Measurements from ENCODE around the gene WDR5.
"Not testable (repeated sequence)": the region's sequence is repeated elsewhere in the genome, so short reads cannot be mapped to it uniquely, and the experiment has no call there.

The WDR5 gene

GRCh38 chr9:134135343-134136117 lies at the start of gene WDR5:
TSS of gene WDR5 (plus strand) at chr9:134136082. CDS start at chr9:134139878, 3,796 bp downstream.
- peaks cover 17% of the 10 kb centered on the region for H3K4me1 ChIP-seq
- no peaks in the 10 kb centered on the region for H3K27me3 ChIP-seq (ENCODE audit: low read depth)
- H3K4me3 ChIP-seq: peak within 1 kb of the TSS; percentile 88
- no peaks in the 10 kb centered on the region for H3K9me3 ChIP-seq
- peak; percentile 82 to 94 for DNase-seq (ENCODE audit: low spot score in 2 of 2)
- in situ Hi-C loops (cut with MboI; ENCODE audit: low sequenced_read_pairs): no loop called here
- H3K36me3 ChIP-seq (replicated peaks): peaks cover 12% of the 10 kb centered on the region

- Histone ChIP-seq H3K4me3 (no peak overlapping the region), H3K27me3 (ENCODE audit: low read depth) (no peaks in the 10 kb centered on the region), H3K36me3 (replicated peaks) (no peaks in the 10 kb centered on the region), H3K4me1 (peaks cover 5% of the 10 kb centered on the region), H3K9me3 (peaks cover 6% of the 10 kb centered on the region)
- peak in 1 of 2 experiments; percentile 31 for DNase-seq (ENCODE audit: low spot score in 2 of 2)
- in situ Hi-C loops (cut with MboI; ENCODE audit: low sequenced_read_pairs): no loop called here
Measured at GRCh38 chr9:134088063-134088725, 47.7 kb upstream of the WDR5 start.

- no peak for DNase-seq (ENCODE audit: low spot score in 2 of 2)
Measured at GRCh38 chr9:134089972-134090371, 45.9 kb upstream of the WDR5 start.

GRCh38 chr9:134099123-134099761 lies 36.6 kb upstream of the WDR5 start:
- Histone ChIP-seq H3K36me3 (replicated peaks) (no peaks in the 10 kb centered on the region), H3K4me3 (no peak overlapping the region), H3K27me3 (ENCODE audit: low read depth) (no peaks in the 10 kb centered on the region), H3K4me1 (no peaks in the 10 kb centered on the region), H3K9me3 (no peaks in the 10 kb centered on the region)
- peak; percentile 59 to 75 for DNase-seq (ENCODE audit: low spot score in 2 of 2)
- in situ Hi-C loops (cut with MboI; ENCODE audit: low sequenced_read_pairs): no loop called here

More at GRCh38 chr9:134089972-134090371, 45.9 kb upstream of the WDR5 start:
- Histone ChIP-seq H3K27me3 (ENCODE audit: low read depth) (no peaks in the 10 kb centered on the region), H3K4me1 (peaks cover 10% of the 10 kb centered on the region), H3K4me3 (no peak overlapping the region), H3K9me3 (peaks cover 6% of the 10 kb centered on the region), H3K36me3 (replicated peaks) (no peaks in the 10 kb centered on the region)
- in situ Hi-C loops (cut with MboI; ENCODE audit: low sequenced_read_pairs): no loop called here

- no peaks in the 10 kb centered on the region for H3K4me1 ChIP-seq
- H3K36me3 ChIP-seq (replicated peaks): no peaks in the 10 kb centered on the region
- no peak for DNase-seq (ENCODE audit: low spot score in 2 of 2)
- H3K9me3 ChIP-seq: no peaks in the 10 kb centered on the region
- no peak overlapping the region for H3K4me3 ChIP-seq
- in situ Hi-C loops (cut with MboI; ENCODE audit: low sequenced_read_pairs): no loop called here
- H3K27me3 ChIP-seq (ENCODE audit: low read depth): no peaks in the 10 kb centered on the region
Measured at GRCh38 chr9:134100040-134100439, 35.8 kb upstream of the WDR5 start.

GRCh38 chr9:134101133-134101532 lies 34.7 kb upstream of the WDR5 start:
- not testable (repeated sequence) for H3K4me3 ChIP-seq

GRCh38 chr9:134101623-134102149 lies 34.2 kb upstream of the WDR5 start:
- Histone ChIP-seq H3K27me3 (ENCODE audit: low read depth) (no peaks in the 10 kb centered on the region), H3K4me1 (no peaks in the 10 kb centered on the region), H3K4me3 (no peak overlapping the region), H3K9me3 (no peaks in the 10 kb centered on the region), H3K36me3 (replicated peaks) (no peaks in the 10 kb centered on the region)
- in situ Hi-C loops (cut with MboI; ENCODE audit: low sequenced_read_pairs): no loop called here
- DNase-seq (ENCODE audit: low spot score in 2 of 2): no peak

More at GRCh38 chr9:134101133-134101532, 34.7 kb upstream of the WDR5 start:
- in situ Hi-C loops (cut with MboI; ENCODE audit: low sequenced_read_pairs); H3K9me3 ChIP-seq; H3K4me1 ChIP-seq; DNase-seq (ENCODE audit: low spot score in 2 of 2); H3K36me3 ChIP-seq (replicated peaks); H3K27me3 ChIP-seq (ENCODE audit: low read depth): not testable (repeated sequence)

- no peaks in the 10 kb centered on the region for H3K4me1 ChIP-seq
- no peak for DNase-seq (ENCODE audit: low spot score in 2 of 2)
- H3K36me3 ChIP-seq (replicated peaks): no peaks in the 10 kb centered on the region
- no peaks in the 10 kb centered on the region; the same call in 1 of the 2 replicates for H3K9me3 ChIP-seq
- in situ Hi-C loops (cut with MboI; ENCODE audit: low sequenced_read_pairs): no loop called here
- H3K27me3 ChIP-seq (ENCODE audit: low read depth): no peaks in the 10 kb centered on the region
- no peak overlapping the region for H3K4me3 ChIP-seq
Measured at GRCh38 chr9:134103391-134103998, 32.4 kb upstream of the WDR5 start.

GRCh38 chr9:134111064-134111463 lies 24.8 kb upstream of the WDR5 start:
- in situ Hi-C loops (cut with MboI; ENCODE audit: low sequenced_read_pairs): no loop called here
- H3K4me3 ChIP-seq: no peak overlapping the region
- DNase-seq (ENCODE audit: low spot score in 2 of 2): no peak
- H3K9me3 ChIP-seq: no peaks in the 10 kb centered on the region; the same call in 1 of the 2 replicates
- no peaks in the 10 kb centered on the region for H3K27me3 ChIP-seq (ENCODE audit: low read depth)
- no peaks in the 10 kb centered on the region for H3K4me1 ChIP-seq
- no peaks in the 10 kb centered on the region for H3K36me3 ChIP-seq (replicated peaks)

GRCh38 chr9:134112561-134112960 lies 23.3 kb upstream of the WDR5 start:
- no peak for DNase-seq (ENCODE audit: low spot score in 2 of 2)
- no peaks in the 10 kb centered on the region for H3K27me3 ChIP-seq (ENCODE audit: low read depth)
- no peak overlapping the region for H3K4me3 ChIP-seq
- H3K36me3 ChIP-seq (replicated peaks): no peaks in the 10 kb centered on the region
- H3K4me1 ChIP-seq: no peaks in the 10 kb centered on the region
- in situ Hi-C loops (cut with MboI; ENCODE audit: low sequenced_read_pairs): no loop called here
- no peaks in the 10 kb centered on the region; the same call in 1 of the 2 replicates for H3K9me3 ChIP-seq

GRCh38 chr9:134118972-134119371 lies 16.9 kb upstream of the WDR5 start:
- H3K9me3 ChIP-seq; DNase-seq (ENCODE audit: low spot score in 2 of 2); H3K4me3 ChIP-seq; H3K4me1 ChIP-seq; H3K27me3 ChIP-seq (ENCODE audit: low read depth); in situ Hi-C loops (cut with MboI; ENCODE audit: low sequenced_read_pairs); H3K36me3 ChIP-seq (replicated peaks): not testable (repeated sequence)

GRCh38 chr9:134123764-134124128 lies 12.1 kb upstream of the WDR5 start:
- H3K4me1 ChIP-seq: no peaks in the 10 kb centered on the region
- no peak overlapping the region for H3K4me3 ChIP-seq
- in situ Hi-C loops (cut with MboI; ENCODE audit: low sequenced_read_pairs): no loop called here
- no peaks in the 10 kb centered on the region for H3K27me3 ChIP-seq (ENCODE audit: low read depth)
- peaks cover 5% of the 10 kb centered on the region for H3K9me3 ChIP-seq
- H3K36me3 ChIP-seq (replicated peaks): no peaks in the 10 kb centered on the region
- DNase-seq (ENCODE audit: low spot score in 2 of 2): no peak

- no peaks in the 10 kb centered on the region for H3K4me1 ChIP-seq
- no peaks in the 10 kb centered on the region for H3K36me3 ChIP-seq (replicated peaks)
- H3K9me3 ChIP-seq: no peaks in the 10 kb centered on the region
- DNase-seq (ENCODE audit: low spot score in 2 of 2): peak in 1 of 2 experiments; percentile 23
- in situ Hi-C loops (cut with MboI; ENCODE audit: low sequenced_read_pairs): no loop called here
- no peak overlapping the region for H3K4me3 ChIP-seq
- no peaks in the 10 kb centered on the region for H3K27me3 ChIP-seq (ENCODE audit: low read depth)
Measured at GRCh38 chr9:134125413-134126095, 10.3 kb upstream of the WDR5 start.

Measured in HAP-1 (cell line).